Esophagus squamous epithelium (tissue), 5 donors: ENCODE results near the gene RCAN1. TPM values are rescaled to one million over a fixed set of nuclear protein-coding genes. Genes with fewer than 3 reads are reported as not detected.

Experiments
- DNase-seq: peaks from one replicate; lab custom pipeline; 2025; lab: John Stamatoyannopoulos, UW
- H3K27ac ChIP-seq, 4 donors: fragments of 200-600 bp; sonication (generic); one replicate each; pipeline ENCODE4 v1.5.1; 2016 to 2019; ENCODE audit warnings: mild to moderate bottlenecking in 1 of 4
- H3K27me3 ChIP-seq, 4 donors: fragments of 200-600 bp; sonication (generic); 1 replicate in 3 of 4; 2 replicates in 1 of 4; pipeline versions ENCODE4 v1.5.1 to v1.6.0; 2017 to 2021; ENCODE audit warnings: antibody characterized with exemption in 1 of 4
- H3K36me3 ChIP-seq, 3 donors: fragments of 200-600 bp; sonication (generic); one replicate each; pipeline ENCODE4 v1.5.1; 2016 to 2019
- H3K4me1 ChIP-seq, 3 donors: fragments of 200-600 bp; sonication (generic); one replicate each; pipeline ENCODE4 v1.5.1; 2017 to 2019
- H3K4me3 ChIP-seq, 4 donors: fragments of 200-600 bp; sonication (generic); 1 replicate in 3 of 4; 2 replicates in 1 of 4; pipeline ENCODE4 v1.5.1; 2016 to 2019; ENCODE audit warnings: mild to moderate bottlenecking in 2 of 4, moderate library complexity in 1 of 4
- H3K9me3 ChIP-seq, 3 donors: fragments of 200-600 bp; sonication (generic); one replicate each; pipeline ENCODE4 v1.5.1; 2016 to 2019
- CTCF ChIP-seq, 6 experiments: fragments of 450-650 bp in 4 of 6; fragments of 200-600 bp in 2 of 6; sonication (generic) in 2 of 6; IDR thresholded peaks; one replicate each; pipeline ENCODE4 v1.5.1; 2016 to 2019; ENCODE audit warnings: antibody characterized with exemption in 6 of 6, mild to moderate bottlenecking in 4 of 6, moderate library complexity in 4 of 6
- POLR2A ChIP-seq, 4 donors: fragments of 450-650 bp; IDR thresholded peaks; one replicate each; pipeline ENCODE4 v1.6.1; 2017; ENCODE audit warnings: antibody characterized with exemption in 4 of 4, mild to moderate bottlenecking in 4 of 4, moderate library complexity in 3 of 4
- WGBS, 2 donors: methylation state at CpG; one replicate each; pipeline ENCODE4 v1.1.5; 2018; 5-methylcytosine and 5-hydroxymethylcytosine counted together
- intact Hi-C: fragments of 100-400 bp; cut with DNase I; formaldehyde crosslinking; loops from one replicate; pipeline ENCODE4 v1.15.0; 2022
- total RNA-seq, 4 donors: library from RNA; depleted of rRNA; stranded (reverse); fragments of >200 nt; gene quantifications; one replicate each; pipeline ENCODE4 v1.1.0, GENCODE V29; 2016
- donor health status: DM: yes; HTN: yes; CAD: no.

The RCAN1 gene
- total RNA-seq, 4 donors from 2014 or later = 12.4 to 21.0 (median 17.0) TPM

GRCh38 chr21:34523019-34523555, 91.8 kb downstream of the RCAN1 start:
- no peak for DNase-seq
- H3K36me3 ChIP-seq = peaks cover 0 to 47% (median 1%) of the 10 kb centered on the region in 3 donors
- H3K9me3 ChIP-seq = no peaks in the 10 kb centered on the region
- WGBS, 2 donors = 91 to 96% methylated on average over 6 to 7 of the region's 7 CpGs
- intact Hi-C loops = no loop called here
- peak overlapping the region in 2 of 4 donors; percentile 33 to 66 for H3K27ac ChIP-seq
- H3K4me1 ChIP-seq = peaks cover 11 to 69% (median 36%) of the 10 kb centered on the region in 3 donors
- H3K27me3 ChIP-seq = no peaks in the 10 kb centered on the region
- H3K4me3 ChIP-seq = no peak overlapping the region
- TF ChIP-seq POLR2A (IDR thresholded peaks at IDR 0.05) (no peak), CTCF (IDR thresholded peaks at IDR 0.05) (no peak)

- peak overlapping the region in 2 of 4 donors; percentile 33 to 66 for H3K27ac ChIP-seq
- intact Hi-C loops = no loop called here
- no peak overlapping the region for H3K4me3 ChIP-seq
- no peak for DNase-seq
- peaks cover 8 to 61% (median 30%) of the 10 kb centered on the region in 3 donors for H3K4me1 ChIP-seq
- no peaks in the 10 kb centered on the region for H3K9me3 ChIP-seq
- no peaks in the 10 kb centered on the region for H3K27me3 ChIP-seq
- H3K36me3 ChIP-seq = peaks cover 0 to 55% (median 7%) of the 10 kb centered on the region in 3 donors
- WGBS, 2 donors = 62 to 86% methylated on average over 6 of the region's 6 CpGs
- TF ChIP-seq POLR2A (IDR thresholded peaks at IDR 0.05) (no peak), CTCF (IDR thresholded peaks at IDR 0.05) (no peak)
These were observed 92.6 kb downstream of the RCAN1 start for GRCh38 chr21:34522284-34522683.

- H3K4me1 ChIP-seq = peaks cover 8 to 53% (median 28%) of the 10 kb centered on the region in 3 donors
- intact Hi-C loops = no loop called here
- H3K27ac ChIP-seq = peak overlapping the region in 2 of 4 donors; percentile 39 to 68
- DNase-seq = no peak
- WGBS, 2 donors = 88 to 94% methylated on average over 6 to 7 of the region's 7 CpGs
- H3K4me3 ChIP-seq = no peak overlapping the region
- no peak for TF ChIP-seq POLR2A (IDR thresholded peaks at IDR 0.05)
- no peak for TF ChIP-seq CTCF (IDR thresholded peaks at IDR 0.05)
- no peaks in the 10 kb centered on the region for H3K9me3 ChIP-seq
- peaks cover 0 to 61% (median 7%) of the 10 kb centered on the region in 3 donors for H3K36me3 ChIP-seq
- no peaks in the 10 kb centered on the region for H3K27me3 ChIP-seq
These were observed 93.4 kb downstream of the RCAN1 start for GRCh38 chr21:34521561-34521960.

GRCh38 chr21:34520764-34521508, 94.0 kb downstream of the RCAN1 start:
- no peak for DNase-seq
- peaks cover 0 to 61% (median 7%) of the 10 kb centered on the region in 3 donors for H3K36me3 ChIP-seq
- intact Hi-C loops = no loop called here
- peaks cover 8 to 47% (median 26%) of the 10 kb centered on the region in 3 donors for H3K4me1 ChIP-seq
- peak overlapping the region in 2 of 4 donors; percentile 39 to 68 for H3K27ac ChIP-seq
- no peaks in the 10 kb centered on the region for H3K9me3 ChIP-seq
- 80 to 88% methylated on average over 11 to 13 of the region's 20 CpGs for WGBS, 2 donors
- no peak for TF ChIP-seq POLR2A (IDR thresholded peaks at IDR 0.05)
- no peak for TF ChIP-seq CTCF (IDR thresholded peaks at IDR 0.05)
- H3K4me3 ChIP-seq = no peak overlapping the region
- no peaks in the 10 kb centered on the region for H3K27me3 ChIP-seq

- peaks cover 0 to 61% (median 7%) of the 10 kb centered on the region in 3 donors for H3K36me3 ChIP-seq
- TF ChIP-seq POLR2A (IDR thresholded peaks at IDR 0.05) (no peak), CTCF (IDR thresholded peaks at IDR 0.05) (no peak)
- H3K4me3 ChIP-seq = no peak overlapping the region
- peaks cover 8 to 40% (median 20%) of the 10 kb centered on the region in 3 donors for H3K4me1 ChIP-seq
- 79 to 85% methylated on average over 5 to 6 of the region's 6 CpGs for WGBS, 2 donors
- H3K27ac ChIP-seq = peak overlapping the region in 1 of 4 donors; percentile 48
- intact Hi-C loops = no loop called here
- no peaks in the 10 kb centered on the region for H3K9me3 ChIP-seq
- no peak for DNase-seq
- no peaks in the 10 kb centered on the region for H3K27me3 ChIP-seq
These were observed 94.6 kb downstream of the RCAN1 start for GRCh38 chr21:34520281-34520680.
